Bronchial epithelial cell (primary cell): ENCODE data around the gene KAT6B. TPM values are rescaled to one million over a fixed set of nuclear protein-coding genes. Genes with fewer than 3 reads are reported as not detected.

ENCODE experiments used
- DNase-seq: peaks from one replicate; pipeline ENCODE4 v3.0.0-alpha.2; 2010; ENCODE audit warnings: low read depth
- FAIRE-seq: peaks from 2 replicates; lab custom pipeline; 2011; peaks lifted over from hg19 to GRCh38; lab: Jason Lieb, UNC
- H3K27me3 ChIP-seq: 2 replicates; pipeline ENCODE4 v1.5.1; 2011; ENCODE audit warnings: low read length; ENCODE audit not compliant: control insufficient read depth, insufficient read depth
- H3K36me3 ChIP-seq: 2 replicates; pipeline ENCODE4 v1.5.1; 2011; ENCODE audit warnings: low read length; ENCODE audit not compliant: control insufficient read depth, insufficient read depth
- H3K4me3 ChIP-seq: 2 replicates; pipeline ENCODE4 v1.5.1; 2011; ENCODE audit warnings: mild to moderate bottlenecking, low read depth, low read length, control low read depth
- CTCF ChIP-seq: IDR thresholded peaks from 2 replicates; pipeline ENCODE4 v1.5.1; 2011; ENCODE audit warnings: mild to moderate bottlenecking, moderate library complexity, low read length, control low read depth, inconsistent platforms; ENCODE audit not compliant: insufficient read depth, severe bottlenecking
- total RNA-seq: library from RNA; depleted of rRNA; stranded (reverse); fragments of >200 nt; gene quantifications from 2 replicates; pipeline ENCODE4 v1.2.1, GENCODE V29; 2014

Gene KAT6B
- total RNA-seq, 1 donor from 2014 or later = 8.7 TPM

DNA sequence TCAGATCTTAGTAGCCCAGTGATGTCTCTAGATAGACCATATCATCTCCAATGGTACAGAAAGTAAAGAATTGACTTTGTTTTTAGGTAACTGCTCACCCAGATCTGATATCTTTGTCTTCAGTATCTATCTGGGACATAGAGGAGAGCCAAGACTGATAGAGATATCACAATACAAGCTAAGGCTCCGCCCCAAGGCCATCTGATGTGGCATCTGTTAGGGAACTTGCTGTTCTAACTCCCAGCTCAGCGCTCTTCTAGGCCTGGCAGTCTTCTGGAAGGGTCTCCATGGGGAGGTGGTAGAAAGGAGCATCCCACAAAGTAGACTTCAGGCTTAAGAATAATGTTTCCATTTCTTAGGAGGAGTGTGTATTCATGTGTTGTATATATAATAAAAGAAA is 196.7 kb downstream of the KAT6B start:
- no peak overlapping the region for H3K4me3 ChIP-seq
- H3K36me3 ChIP-seq = peaks cover 5% of the 10 kb centered on the region
- no peaks in the 10 kb centered on the region for H3K27me3 ChIP-seq
- TF ChIP-seq CTCF = no peak
- FAIRE-seq (no peak), DNase-seq (no peak)

- Histone ChIP-seq H3K4me3 (no peak overlapping the region), H3K36me3 (peaks cover 8% of the 10 kb centered on the region), H3K27me3 (no peaks in the 10 kb centered on the region)
- TF ChIP-seq CTCF = no peak
- FAIRE-seq (peak; percentile 92), DNase-seq (no peak)
These were observed 198.6 kb downstream of the KAT6B start for GRCh38 chr10:75024971-75025523.

GRCh38 chr10:75028049-75028448 is 201.6 kb downstream of the KAT6B start:
- no peak for DNase-seq
- no peak for TF ChIP-seq CTCF
- Histone ChIP-seq H3K36me3 (peaks cover 7% of the 10 kb centered on the region), H3K4me3 (no peak overlapping the region), H3K27me3 (no peaks in the 10 kb centered on the region)
- FAIRE-seq = no peak

GRCh38 chr10:75028748-75029147 is 202.3 kb downstream of the KAT6B start:
- no peak for FAIRE-seq
- no peak for TF ChIP-seq CTCF
- DNase-seq = no peak
- Histone ChIP-seq H3K36me3 (peaks cover 7% of the 10 kb centered on the region), H3K27me3 (no peaks in the 10 kb centered on the region), H3K4me3 (no peak overlapping the region)

DNA sequence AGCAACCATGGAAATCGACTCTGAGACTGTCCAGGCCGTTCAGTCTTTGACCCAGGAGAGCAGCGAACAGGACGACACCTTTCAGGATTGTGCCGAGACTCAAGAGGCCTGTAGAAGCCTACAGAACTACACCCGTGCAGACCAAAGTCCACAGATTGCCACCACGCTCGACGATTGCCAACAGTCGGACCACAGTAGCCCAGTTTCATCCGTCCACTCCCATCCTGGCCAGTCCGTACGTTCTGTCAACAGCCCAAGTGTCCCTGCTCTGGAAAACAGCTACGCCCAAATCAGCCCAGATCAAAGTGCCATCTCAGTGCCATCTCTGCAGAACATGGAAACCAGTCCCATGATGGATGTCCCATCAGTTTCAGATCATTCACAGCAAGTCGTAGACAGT is 203.0 kb downstream of the KAT6B start:
- H3K4me3 ChIP-seq = no peak overlapping the region
- no peaks in the 10 kb centered on the region for H3K27me3 ChIP-seq
- FAIRE-seq = peak; percentile 94
- TF ChIP-seq CTCF = no peak
- peaks cover 7% of the 10 kb centered on the region for H3K36me3 ChIP-seq
- DNase-seq = no peak

- no peak for TF ChIP-seq CTCF
- peak; percentile 82 for FAIRE-seq
- Histone ChIP-seq H3K4me3 (no peak overlapping the region), H3K36me3 (peaks cover 6% of the 10 kb centered on the region), H3K27me3 (no peaks in the 10 kb centered on the region)
- no peak for DNase-seq
These were observed 203.5 kb downstream of the KAT6B start for GRCh38 chr10:75029857-75030256.
